WERI-Rb-1 (cell line): Measurements from ENCODE around the gene CFAP97.

Source experiments
- DNase-seq: peaks from one replicate; pipeline ENCODE4 v3.0.0-alpha.2; 2020
- H3K27ac ChIP-seq: fragments of 250-450 bp; sonication (Bioruptor Pico); 2 replicates; pipeline ENCODE4 v1.5.1; 2020; ENCODE audit warnings: mild to moderate bottlenecking, moderate library complexity
- H3K27me3 ChIP-seq: fragments of 250-450 bp; sonication (Bioruptor Pico); 2 replicates; pipeline ENCODE4 v1.5.1; 2021; ENCODE audit warnings: mild to moderate bottlenecking, low read depth, moderate library complexity; ENCODE audit not compliant: insufficient read depth, severe bottlenecking
- H3K36me3 ChIP-seq: fragments of 250-450 bp; sonication (Bioruptor Pico); 2 replicates; pipeline ENCODE4 v1.5.1; 2020; ENCODE audit warnings: mild to moderate bottlenecking, moderate library complexity
- H3K4me3 ChIP-seq: 2 replicates; pipeline ENCODE4 v1.5.1; 2011; ENCODE audit warnings: low read depth, mild to moderate bottlenecking, control low read depth, low read length
- H3K9me3 ChIP-seq: fragments of 250-450 bp; sonication (Bioruptor Pico); 2 replicates; pipeline ENCODE4 v1.5.1; 2021; ENCODE audit warnings: mild to moderate bottlenecking, moderate library complexity; ENCODE audit not compliant: severe bottlenecking
- CTCF ChIP-seq: IDR thresholded peaks from 2 replicates; pipeline ENCODE4 v1.5.1; 2011; ENCODE audit warnings: low read depth, mild to moderate bottlenecking, control low read depth, inconsistent platforms, low read length

The CFAP97 gene

GRCh38 chr4:185142564-185142911, 61.3 kb downstream of the CFAP97 start:
- H3K27me3 ChIP-seq: no peaks in the 10 kb centered on the region
- peak overlapping the region; percentile 72 for H3K4me3 ChIP-seq
- no peak for DNase-seq
- H3K27ac ChIP-seq: peak overlapping the region; percentile 70
- no peak for TF ChIP-seq CTCF
- peaks cover 29% of the 10 kb centered on the region for H3K36me3 ChIP-seq
- no peaks in the 10 kb centered on the region for H3K9me3 ChIP-seq

GRCh38 chr4:185141777-185142176, 62.0 kb downstream of the CFAP97 start:
- no peak overlapping the region for H3K4me3 ChIP-seq
- no peaks in the 10 kb centered on the region for H3K9me3 ChIP-seq
- no peak overlapping the region for H3K27ac ChIP-seq
- H3K27me3 ChIP-seq: no peaks in the 10 kb centered on the region
- no peak for DNase-seq
- peaks cover 22% of the 10 kb centered on the region for H3K36me3 ChIP-seq
- no peak for TF ChIP-seq CTCF

- Histone ChIP-seq H3K27me3 (no peaks in the 10 kb centered on the region), H3K27ac (no peak overlapping the region), H3K9me3 (no peaks in the 10 kb centered on the region), H3K36me3 (peaks cover 1% of the 10 kb centered on the region; the same call in 1 of the 2 replicates), H3K4me3 (no peak overlapping the region)
- no peak for TF ChIP-seq CTCF
- DNase-seq: no peak
Observed at GRCh38 chr4:185139736-185140135, 64.1 kb downstream of the CFAP97 start.

DNA sequence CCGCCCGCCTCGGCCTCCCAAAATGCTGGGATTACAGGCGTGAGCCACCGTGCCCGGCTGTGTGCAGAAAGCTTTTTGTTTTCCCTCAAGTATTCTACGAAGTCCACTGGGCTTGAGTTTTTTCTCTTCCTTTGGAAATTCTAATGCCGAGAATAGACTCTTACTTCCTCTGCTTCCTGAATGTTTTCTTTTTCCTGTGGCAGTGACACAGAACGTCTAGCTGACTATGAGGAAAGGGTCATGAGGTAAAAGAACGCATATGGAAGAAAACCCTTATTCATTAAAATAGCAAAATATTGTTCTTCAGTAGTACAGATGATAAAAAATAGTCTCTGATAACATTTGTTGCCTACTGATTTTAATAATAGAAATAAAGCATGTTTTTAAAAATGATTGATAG, 65.6 kb downstream of the CFAP97 start:
- no peak for DNase-seq
- Histone ChIP-seq H3K27ac (no peak overlapping the region), H3K4me3 (no peak overlapping the region), H3K9me3 (no peaks in the 10 kb centered on the region), H3K27me3 (no peaks in the 10 kb centered on the region), H3K36me3 (no peaks in the 10 kb centered on the region)
- no peak for TF ChIP-seq CTCF

DNA sequence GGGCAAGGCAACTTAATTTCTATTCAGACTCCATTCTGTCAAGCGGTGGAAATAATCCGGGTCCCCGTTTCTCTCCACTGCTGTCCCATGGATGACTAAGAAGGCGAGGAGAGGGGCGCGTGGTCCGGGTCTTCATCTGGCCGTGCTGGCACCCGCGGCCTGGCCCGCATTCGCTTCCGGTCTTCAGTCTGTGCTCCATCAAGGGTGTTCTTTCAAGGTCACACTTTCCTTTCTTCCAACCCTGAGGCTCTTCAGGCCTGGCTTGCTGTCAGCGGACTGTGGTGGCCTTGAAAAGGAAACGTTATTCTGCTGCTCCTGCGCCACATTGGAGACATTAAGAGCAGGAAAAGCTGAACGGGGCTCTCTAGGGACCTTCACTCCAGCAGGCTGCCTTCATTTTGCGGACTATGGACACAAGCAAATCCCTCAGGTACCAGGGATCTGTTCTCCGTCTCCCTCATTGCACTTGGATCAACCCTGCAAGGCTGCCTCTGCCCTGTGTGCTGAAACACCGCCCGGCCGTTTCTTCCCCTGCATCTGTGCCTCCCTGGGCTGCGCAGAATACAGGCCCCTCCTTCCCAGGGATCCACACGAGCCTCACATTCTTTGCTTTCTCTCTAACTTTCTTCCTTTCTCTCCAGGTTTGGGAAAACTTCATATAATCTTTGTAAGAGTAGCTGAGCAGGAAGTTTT, 66.4 kb downstream of the CFAP97 start:
- no peaks in the 10 kb centered on the region for H3K27me3 ChIP-seq
- H3K36me3 ChIP-seq: no peaks in the 10 kb centered on the region
- no peak for DNase-seq
- no peak for TF ChIP-seq CTCF
- no peak overlapping the region for H3K27ac ChIP-seq
- H3K4me3 ChIP-seq: no peak overlapping the region
- H3K9me3 ChIP-seq: no peaks in the 10 kb centered on the region

- DNase-seq: no peak
- Histone ChIP-seq H3K27ac (no peak overlapping the region), H3K9me3 (no peaks in the 10 kb centered on the region), H3K36me3 (no peaks in the 10 kb centered on the region), H3K27me3 (no peaks in the 10 kb centered on the region), H3K4me3 (no peak overlapping the region)
- peak; percentile 46 for TF ChIP-seq CTCF
Observed at GRCh38 chr4:185134307-185134869, 69.4 kb downstream of the CFAP97 start.
